Measurements from ENCODE around the gene CRISPLD2. TPM values are rescaled to one million over a fixed set of nuclear protein-coding genes. Genes with fewer than 3 reads are reported as not detected.

CRISPLD2 gene
- total RNA-seq, 1 experiment from 2014 or later = 0.28 TPM

DNA sequence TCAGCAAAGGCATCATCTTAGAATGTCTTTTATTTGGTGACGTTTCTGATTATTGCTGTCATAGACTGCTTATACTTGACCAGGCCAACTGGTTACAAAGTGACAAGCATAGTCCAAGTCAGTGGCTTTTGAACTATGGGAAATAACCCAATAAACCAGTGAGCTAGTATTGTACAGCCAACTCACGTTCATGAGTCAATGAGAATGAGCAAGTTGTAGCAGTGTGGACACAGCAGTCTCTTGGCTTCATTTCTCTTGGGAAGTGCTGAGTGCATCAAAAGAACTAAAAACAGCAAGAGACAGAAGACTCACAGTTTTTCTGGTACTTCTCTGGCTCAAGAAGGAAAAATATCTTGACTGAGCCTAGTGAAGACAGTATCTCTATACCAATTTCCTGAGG, 36.9 kb upstream of the CRISPLD2 start:
- Mint-ChIP-seq H3K27me3 (ENCODE audit: insufficient read depth, unreplicated experiment) (no peaks in the 10 kb centered on the region), H3K36me3 (ENCODE audit: insufficient read depth, unreplicated experiment) (peaks cover 45% of the 10 kb centered on the region), H3K9me3 (ENCODE audit: unreplicated experiment) (no peaks in the 10 kb centered on the region), H3K4me1 (ENCODE audit: insufficient read depth, unreplicated experiment) (peaks cover 14% of the 10 kb centered on the region), H3K27ac (ENCODE audit: low read depth, unreplicated experiment) (no peak overlapping the region), H3K4me3 (ENCODE audit: unreplicated experiment) (no peak overlapping the region)
- POLR2A ChIA-PET = no interaction called here
- intact Hi-C loops (cut with micrococcal nuclease) = no loop called here
- no peak for DNase-seq (ENCODE audit: unreplicated experiment)
- TF ChIP-seq, protein P1, sequence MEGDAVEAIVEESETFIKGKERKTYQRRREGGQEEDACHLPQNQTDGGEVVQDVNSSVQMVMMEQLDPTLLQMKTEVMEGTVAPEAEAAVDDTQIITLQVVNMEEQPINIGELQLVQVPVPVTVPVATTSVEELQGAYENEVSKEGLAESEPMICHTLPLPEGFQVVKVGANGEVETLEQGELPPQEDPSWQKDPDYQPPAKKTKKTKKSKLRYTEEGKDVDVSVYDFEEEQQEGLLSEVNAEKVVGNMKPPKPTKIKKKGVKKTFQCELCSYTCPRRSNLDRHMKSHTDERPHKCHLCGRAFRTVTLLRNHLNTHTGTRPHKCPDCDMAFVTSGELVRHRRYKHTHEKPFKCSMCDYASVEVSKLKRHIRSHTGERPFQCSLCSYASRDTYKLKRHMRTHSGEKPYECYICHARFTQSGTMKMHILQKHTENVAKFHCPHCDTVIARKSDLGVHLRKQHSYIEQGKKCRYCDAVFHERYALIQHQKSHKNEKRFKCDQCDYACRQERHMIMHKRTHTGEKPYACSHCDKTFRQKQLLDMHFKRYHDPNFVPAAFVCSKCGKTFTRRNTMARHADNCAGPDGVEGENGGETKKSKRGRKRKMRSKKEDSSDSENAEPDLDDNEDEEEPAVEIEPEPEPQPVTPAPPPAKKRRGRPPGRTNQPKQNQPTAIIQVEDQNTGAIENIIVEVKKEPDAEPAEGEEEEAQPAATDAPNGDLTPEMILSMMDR (IDR thresholded peaks at IDR 0.05; ENCODE audit: unreplicated experiment) = no peak
- TSS peak; percentile 8 for BruUV-seq (replicated peaks)
- CTCF ChIA-PET = interaction anchor here (1.1 kb wide), 1 partner anchor 188 kb away, joined by 3 read pairs; no protein-coding TSS in a partner anchor

DNA sequence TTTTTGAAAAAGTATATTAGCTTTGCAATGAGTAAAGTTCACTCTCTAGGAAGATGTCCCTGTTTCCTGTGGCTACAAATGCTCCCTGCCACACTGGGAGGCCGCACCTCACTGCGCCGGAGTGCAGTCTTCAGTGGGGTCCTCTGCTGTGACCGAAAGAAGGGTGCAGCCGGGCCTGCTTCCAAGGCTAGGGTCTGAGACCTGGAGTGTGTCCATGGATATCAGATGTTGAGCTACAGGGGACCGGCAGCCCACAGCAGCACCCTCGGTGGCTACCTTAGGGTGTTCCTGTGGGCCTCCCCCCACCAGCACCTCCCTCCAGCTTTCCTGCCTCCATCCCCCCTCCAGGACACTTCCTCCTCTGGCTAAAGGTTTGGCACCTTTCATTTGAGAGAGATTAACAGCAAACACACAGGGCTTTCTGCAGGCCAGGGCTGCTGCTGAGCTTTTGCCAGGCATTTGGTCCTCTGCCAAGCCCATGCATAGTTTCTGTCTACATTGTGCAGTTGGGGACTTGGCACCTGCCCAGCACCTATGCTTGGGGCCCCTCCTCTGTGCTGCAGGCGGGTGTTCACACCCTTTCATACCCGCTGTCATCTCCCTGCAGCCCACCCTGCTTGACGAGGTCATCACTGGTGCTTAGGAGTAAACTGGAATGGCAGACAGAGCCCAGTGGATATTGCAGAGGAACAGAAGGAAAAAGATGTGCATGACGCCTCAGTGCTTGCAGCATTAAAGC, 33.8 kb upstream of the CRISPLD2 start:
- DNase-seq (ENCODE audit: unreplicated experiment) = peak; percentile 93
- H3K27me3 Mint-ChIP-seq (ENCODE audit: insufficient read depth, unreplicated experiment) = no peaks in the 10 kb centered on the region
- peak overlapping the region; percentile 43 for H3K27ac Mint-ChIP-seq (ENCODE audit: low read depth, unreplicated experiment)
- TF ChIP-seq, protein P1 (IDR thresholded peaks at IDR 0.05; ENCODE audit: unreplicated experiment) = no peak
- intact Hi-C loops (cut with micrococcal nuclease) = loop anchor here (5.0 kb wide), 1 partner anchor 66 kb away; no protein-coding TSS in a partner anchor
- ChIA-PET CTCF (interaction anchor here (0.6 to 1.2 kb wide), 5 partner anchors 10 to 248 kb away, joined by 3 to 8 read pairs (median 4); no protein-coding TSS in a partner anchor), POLR2A (interaction anchor here (1.0 to 1.5 kb wide), 4 partner anchors 10 to 166 kb away, joined by 3 to 4 read pairs (median 4); no protein-coding TSS in a partner anchor)
- no peaks in the 10 kb centered on the region for H3K9me3 Mint-ChIP-seq (ENCODE audit: unreplicated experiment)
- H3K4me1 Mint-ChIP-seq (ENCODE audit: insufficient read depth, unreplicated experiment) = peaks cover 20% of the 10 kb centered on the region
- peaks cover 14% of the 10 kb centered on the region for H3K36me3 Mint-ChIP-seq (ENCODE audit: insufficient read depth, unreplicated experiment)
- no peak overlapping the region for H3K4me3 Mint-ChIP-seq (ENCODE audit: unreplicated experiment)
- no TSS peak for BruUV-seq (replicated peaks)

DNA sequence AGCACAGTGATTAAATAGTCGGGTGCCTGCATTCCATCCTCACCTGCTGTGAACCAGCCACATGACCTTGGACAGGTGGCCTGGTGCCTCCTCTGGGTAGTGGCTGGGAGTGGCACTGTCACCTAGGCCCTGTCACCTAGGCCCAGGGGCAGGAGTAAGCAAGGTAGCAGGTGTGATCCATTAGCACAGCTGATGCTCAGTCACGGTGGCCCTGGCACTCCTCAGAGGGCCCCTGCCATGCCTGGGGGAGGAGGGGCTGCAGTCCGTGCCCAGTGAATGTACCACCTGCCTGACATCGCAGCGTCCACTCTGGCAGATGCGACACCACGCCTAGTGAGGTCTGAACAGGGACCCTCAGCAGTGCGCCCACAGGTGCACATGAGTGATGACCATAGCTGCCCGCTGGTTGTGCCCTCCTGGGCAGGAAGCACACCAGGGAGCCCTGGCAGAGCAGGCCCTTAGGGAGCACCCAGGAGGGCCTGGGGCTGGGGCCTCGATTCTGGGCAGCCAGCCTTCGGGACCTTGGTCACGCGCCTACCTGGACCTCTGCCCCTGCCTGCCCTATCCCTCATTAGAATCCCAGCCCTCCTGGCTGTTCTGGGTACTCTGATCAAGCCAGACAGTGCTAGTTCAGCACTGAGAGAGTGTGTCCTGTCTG, 33.1 kb upstream of the CRISPLD2 start:
- Mint-ChIP-seq H3K9me3 (ENCODE audit: unreplicated experiment) (no peaks in the 10 kb centered on the region), H3K27me3 (ENCODE audit: insufficient read depth, unreplicated experiment) (no peaks in the 10 kb centered on the region), H3K4me1 (ENCODE audit: insufficient read depth, unreplicated experiment) (peaks cover 20% of the 10 kb centered on the region), H3K36me3 (ENCODE audit: insufficient read depth, unreplicated experiment) (peaks cover 12% of the 10 kb centered on the region), H3K4me3 (ENCODE audit: unreplicated experiment) (no peak overlapping the region), H3K27ac (ENCODE audit: low read depth, unreplicated experiment) (no peak overlapping the region)
- CTCF ChIA-PET = interaction anchor here (0.7 to 0.9 kb wide), 3 partner anchors 13 to 179 kb away, joined by 3 to 4 read pairs (median 3); no protein-coding TSS in a partner anchor
- TF ChIP-seq, protein P1 (IDR thresholded peaks at IDR 0.05; ENCODE audit: unreplicated experiment) = no peak
- intact Hi-C loops (cut with micrococcal nuclease) = loop anchor here (5.0 kb wide), 1 partner anchor 66 kb away; no protein-coding TSS in a partner anchor
- no peak for DNase-seq (ENCODE audit: unreplicated experiment)
- POLR2A ChIA-PET = interaction anchor here (1.2 to 2.9 kb wide), 4 partner anchors 9 to 14 kb away, joined by 3 to 10 read pairs (median 4); no protein-coding TSS in a partner anchor
- BruUV-seq (replicated peaks) = no TSS peak

DNA sequence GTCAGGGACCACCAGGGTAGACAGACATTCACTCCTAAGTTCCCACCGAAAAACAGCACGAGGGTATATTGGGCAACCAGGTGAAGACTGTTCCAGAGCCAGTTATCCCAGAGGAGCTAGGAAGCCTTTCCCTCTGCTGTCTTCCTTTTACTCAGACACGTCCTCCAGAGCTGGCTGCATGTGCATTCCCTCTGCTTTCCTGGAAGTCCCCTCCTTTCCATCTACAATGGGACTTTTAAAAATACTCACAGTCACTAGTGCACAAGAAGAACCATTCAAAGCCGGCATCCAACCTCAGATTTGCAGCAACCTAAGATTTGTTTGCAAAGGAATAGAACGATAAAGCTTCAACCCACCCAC, 32.5 kb upstream of the CRISPLD2 start:
- no peak for DNase-seq (ENCODE audit: unreplicated experiment)
- H3K9me3 Mint-ChIP-seq (ENCODE audit: unreplicated experiment) = no peaks in the 10 kb centered on the region
- peaks cover 12% of the 10 kb centered on the region for H3K36me3 Mint-ChIP-seq (ENCODE audit: insufficient read depth, unreplicated experiment)
- peaks cover 20% of the 10 kb centered on the region for H3K4me1 Mint-ChIP-seq (ENCODE audit: insufficient read depth, unreplicated experiment)
- H3K27ac Mint-ChIP-seq (ENCODE audit: low read depth, unreplicated experiment) = peak overlapping the region; percentile 24
- no peak overlapping the region for H3K4me3 Mint-ChIP-seq (ENCODE audit: unreplicated experiment)
- no peaks in the 10 kb centered on the region for H3K27me3 Mint-ChIP-seq (ENCODE audit: insufficient read depth, unreplicated experiment)
- TF ChIP-seq, protein P1 (IDR thresholded peaks at IDR 0.05; ENCODE audit: unreplicated experiment) = no peak
- POLR2A ChIA-PET = interaction anchor here (0.5 to 2.9 kb wide), 2 partner anchors 12 to 126 kb away, joined by 3 to 10 read pairs; no protein-coding TSS in a partner anchor
- CTCF ChIA-PET = interaction anchor here (0.7 to 1.5 kb wide), 3 partner anchors 34 to 179 kb away, joined by 3 to 4 read pairs (median 3); no protein-coding TSS in a partner anchor
- intact Hi-C loops (cut with micrococcal nuclease) = loop anchor here (5.0 kb wide), 1 partner anchor 65 kb away; no protein-coding TSS in a partner anchor
- BruUV-seq (replicated peaks) = no TSS peak

Data from MCF 10A (cell line).